Stimulated activated naive CD8-positive, alpha-beta T cell treated with anti-CD3 and anti-CD28 coated beads, Interleukin-15, Interleukin-2, amounts not matched to agents 100 U/mL and 50 U/mL, for 24 hours (primary cell): ENCODE data around the gene WTAP.
"Not testable (repeated sequence)": the region's sequence is repeated elsewhere in the genome, so short reads cannot be mapped to it uniquely, and the experiment has no call there.

Experiments used
- ATAC-seq: fragments of 150-1000 bp; cut with Tn5 transposase; one replicate; pipeline ENCODE4 v1.10.0; 2021
- DNase-seq: peaks from one replicate; pipeline ENCODE4 v3.0.0; 2021

The WTAP gene

DNA sequence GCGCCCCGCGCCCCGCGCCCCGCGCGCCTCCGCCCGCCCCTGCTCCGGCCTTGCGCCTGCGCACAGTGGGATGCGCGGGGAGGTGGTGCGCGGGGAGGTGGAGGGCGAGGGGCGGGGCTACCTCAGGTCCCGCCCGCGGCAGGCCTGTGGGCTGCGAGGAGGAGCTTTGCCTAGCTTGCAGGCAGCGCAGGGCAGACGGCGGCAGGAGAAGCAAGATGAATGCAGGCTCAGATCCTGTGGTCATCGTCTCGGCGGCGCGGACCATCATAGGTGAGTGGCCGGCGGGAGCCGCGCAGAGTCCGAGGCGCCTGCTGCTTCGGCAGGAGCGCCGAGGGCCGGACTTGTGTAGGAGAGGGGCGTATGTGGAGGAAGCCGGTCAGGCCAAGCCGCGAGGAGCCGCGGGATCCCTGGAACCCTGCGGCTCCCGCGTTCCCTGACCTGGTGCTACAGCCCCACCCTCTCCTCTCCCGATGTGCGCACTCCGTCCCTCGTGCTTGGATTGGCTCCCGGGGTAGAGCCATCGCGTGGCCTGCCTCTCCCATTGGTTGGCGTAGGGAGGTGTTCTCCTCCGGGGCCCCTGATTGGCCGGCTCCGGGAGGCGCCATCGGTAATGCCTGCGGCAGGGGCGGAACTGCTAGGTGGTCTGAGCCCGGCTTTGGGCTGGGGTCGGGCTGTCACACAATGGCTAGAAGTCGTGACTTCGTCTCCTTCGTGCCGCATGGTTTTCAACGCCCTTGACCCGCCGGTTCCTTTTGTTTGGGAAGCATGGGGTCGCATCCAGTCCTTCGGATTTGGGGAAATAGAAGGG, 34.8 kb downstream of the WTAP start, which contains the start of gene ACAT2:
TSS of gene ACAT2 (plus strand) at position 173 of the 808 bp plus-strand sequence. CDS start at position 216, 43 bp downstream.
- DNase-seq = peak; percentile 92
- peak; percentile 99 for ATAC-seq

GRCh38 chr6:159762681-159763293, 35.5 kb downstream of the WTAP start:
- ATAC-seq = no peak
- DNase-seq = peak; percentile 31

- no peak for DNase-seq
- no peak for ATAC-seq
These were observed 39.6 kb downstream of the WTAP start for GRCh38 chr6:159766906-159767305.

DNA sequence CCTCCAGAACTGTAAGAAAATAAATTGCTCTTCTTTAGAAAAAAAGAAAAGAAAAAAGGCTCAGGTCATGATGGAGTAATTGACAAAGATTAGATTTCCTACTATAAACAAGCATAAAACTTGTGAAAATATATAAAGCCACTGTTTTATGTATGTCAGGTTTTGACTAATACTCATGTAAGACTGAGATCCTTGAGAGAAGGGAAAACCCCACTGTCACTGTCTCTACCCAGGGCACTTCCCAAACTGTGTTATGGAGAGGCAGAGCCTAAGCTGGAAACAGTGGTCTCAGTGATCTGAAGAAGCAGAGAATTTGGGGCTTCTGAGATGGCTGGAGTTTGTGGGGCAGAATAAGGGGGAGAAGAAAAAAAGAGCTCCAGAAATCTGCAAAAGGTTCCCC, 42.2 kb downstream of the WTAP start:
- ATAC-seq (no peak), DNase-seq (no peak)

GRCh38 chr6:159772196-159772595, 44.9 kb downstream of the WTAP start:
- ATAC-seq (no peak), DNase-seq (no peak)

- no peak for ATAC-seq
- no peak for DNase-seq
These were observed 50.1 kb downstream of the WTAP start for GRCh38 chr6:159777240-159777904.

GRCh38 chr6:159778131-159778530, 50.8 kb downstream of the WTAP start:
- ATAC-seq (no peak), DNase-seq (no peak)

DNA sequence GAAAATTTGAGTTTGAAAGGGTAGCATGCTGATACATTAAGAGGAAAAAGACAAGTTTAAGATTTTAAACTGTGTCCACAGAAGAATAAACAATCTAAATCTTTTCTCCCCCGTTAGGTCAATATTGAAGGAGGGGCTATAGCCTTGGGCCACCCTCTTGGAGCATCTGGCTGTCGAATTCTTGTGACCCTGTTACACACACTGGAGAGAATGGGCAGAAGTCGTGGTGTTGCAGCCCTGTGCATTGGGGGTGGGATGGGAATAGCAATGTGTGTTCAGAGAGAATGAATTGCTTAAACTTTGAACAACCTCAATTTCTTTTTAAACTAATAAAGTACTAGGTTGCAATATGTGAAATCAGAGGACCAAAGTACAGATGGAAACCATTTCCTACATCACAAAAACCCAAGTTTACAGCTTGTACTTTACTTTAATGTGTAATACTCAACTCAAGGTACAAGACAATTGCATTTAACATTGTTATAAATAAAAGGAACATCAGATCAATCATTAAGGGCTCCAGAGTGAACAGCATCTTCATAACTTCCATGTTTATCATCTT, 51.3 kb downstream of the WTAP start:
- no peak for ATAC-seq
- no peak for DNase-seq

DNA sequence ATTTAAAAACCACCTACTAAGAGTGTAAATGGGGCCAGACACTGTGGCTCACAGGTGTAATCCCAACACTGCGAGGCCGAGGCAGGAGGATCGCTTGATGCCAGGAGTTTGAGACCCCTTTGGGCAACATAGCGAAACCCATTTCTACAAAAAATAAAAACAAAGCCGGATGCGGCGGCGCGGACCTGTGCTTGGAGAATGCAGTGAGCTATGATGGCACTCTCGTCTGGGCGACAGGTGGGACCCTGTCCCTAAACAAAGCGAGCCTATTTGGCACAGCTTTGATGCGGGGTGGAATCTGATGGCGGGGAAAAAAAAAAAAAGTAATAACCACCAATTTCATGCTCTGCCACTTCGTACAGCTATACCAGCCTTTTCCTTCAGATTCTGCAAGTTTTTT, 61.0 kb downstream of the WTAP start:
- peak; percentile 24 for DNase-seq
- ATAC-seq = no peak

DNA sequence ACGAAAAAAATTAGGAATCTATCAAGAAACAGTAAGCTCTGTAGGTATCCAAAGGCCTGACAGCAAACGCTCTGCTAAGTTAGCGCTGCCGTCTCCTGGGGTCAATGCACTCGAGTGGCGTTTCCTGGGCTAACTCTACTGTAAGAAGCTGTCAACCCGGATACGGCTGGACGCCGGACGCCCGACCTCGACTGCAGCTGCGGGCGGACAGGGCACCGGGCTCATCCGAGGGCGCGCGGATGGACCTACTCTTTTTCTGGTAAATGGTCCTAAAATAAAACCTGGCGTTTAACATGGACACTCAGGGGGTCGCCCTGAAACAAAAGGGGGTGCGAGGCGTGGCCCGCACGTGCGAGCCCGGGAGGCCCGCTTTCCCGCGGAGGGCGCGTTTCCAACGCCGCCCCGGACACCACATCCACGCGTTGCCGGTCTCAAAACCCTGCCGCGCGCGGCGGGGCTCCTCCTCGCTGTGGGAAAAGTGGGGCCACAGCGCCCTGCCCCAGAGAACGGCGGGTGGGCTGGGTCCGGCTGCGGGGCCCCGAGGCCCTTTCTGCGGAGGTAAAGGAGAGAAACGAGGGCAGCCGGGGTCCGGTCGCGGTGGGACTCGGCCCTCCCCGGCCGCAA, 61.6 kb downstream of the WTAP start:
- DNase-seq = peak; percentile 46
- no peak for ATAC-seq

DNA sequence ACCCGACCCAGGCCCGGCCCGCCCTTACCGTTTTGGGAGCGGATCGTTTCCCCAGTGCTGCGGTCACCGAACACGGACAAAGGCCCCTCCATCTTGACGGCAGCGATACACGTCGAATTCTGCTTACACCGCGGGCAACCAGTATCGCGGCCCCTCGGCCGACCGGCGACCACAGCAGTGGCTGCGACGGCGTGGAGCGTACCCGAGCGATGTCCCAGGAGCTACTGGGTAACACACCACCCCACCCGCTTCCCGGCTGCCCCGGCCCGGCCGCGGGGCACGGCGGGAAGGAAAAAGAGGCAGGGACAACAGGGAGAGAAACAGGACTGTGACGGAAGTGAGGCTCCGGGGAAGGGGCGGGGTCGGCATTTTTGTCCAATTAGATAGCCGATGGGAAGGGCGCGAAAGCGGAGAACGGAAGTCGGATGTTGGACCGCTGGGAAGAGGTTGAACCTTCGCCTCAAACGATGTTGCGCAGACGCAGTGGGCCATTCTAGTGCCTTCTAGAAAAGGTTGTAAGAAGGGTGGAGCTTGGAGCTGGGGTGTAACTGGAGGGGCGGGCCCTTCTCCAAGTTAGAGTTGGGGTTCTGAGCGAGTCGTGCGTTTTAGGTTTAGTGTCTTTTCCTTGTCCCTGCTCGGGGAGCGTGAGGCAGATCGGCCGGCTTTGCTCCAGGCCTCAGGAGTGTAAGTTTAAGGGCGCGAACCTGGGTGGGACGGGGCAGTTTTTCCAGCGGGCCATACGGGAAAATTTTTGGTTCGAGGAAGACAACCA, 62.3 kb downstream of the WTAP start, which contains the start of gene TCP1:
TSS of gene TCP1 (minus strand) at position 226 of the 772 bp plus-strand sequence. CDS start at position 92, 134 bp downstream.
- ATAC-seq = peak; percentile 84
- peak; percentile 99 for DNase-seq

GRCh38 chr6:159790149-159790955, 63.0 kb downstream of the WTAP start, which contains the start of gene MRPL18:
MRPL18 (plus strand) TSS chr6:159790467; CDS start chr6:159790588, 121 bp downstream.
- DNase-seq = peak; percentile 89
- peak; percentile 92 for ATAC-seq

DNA sequence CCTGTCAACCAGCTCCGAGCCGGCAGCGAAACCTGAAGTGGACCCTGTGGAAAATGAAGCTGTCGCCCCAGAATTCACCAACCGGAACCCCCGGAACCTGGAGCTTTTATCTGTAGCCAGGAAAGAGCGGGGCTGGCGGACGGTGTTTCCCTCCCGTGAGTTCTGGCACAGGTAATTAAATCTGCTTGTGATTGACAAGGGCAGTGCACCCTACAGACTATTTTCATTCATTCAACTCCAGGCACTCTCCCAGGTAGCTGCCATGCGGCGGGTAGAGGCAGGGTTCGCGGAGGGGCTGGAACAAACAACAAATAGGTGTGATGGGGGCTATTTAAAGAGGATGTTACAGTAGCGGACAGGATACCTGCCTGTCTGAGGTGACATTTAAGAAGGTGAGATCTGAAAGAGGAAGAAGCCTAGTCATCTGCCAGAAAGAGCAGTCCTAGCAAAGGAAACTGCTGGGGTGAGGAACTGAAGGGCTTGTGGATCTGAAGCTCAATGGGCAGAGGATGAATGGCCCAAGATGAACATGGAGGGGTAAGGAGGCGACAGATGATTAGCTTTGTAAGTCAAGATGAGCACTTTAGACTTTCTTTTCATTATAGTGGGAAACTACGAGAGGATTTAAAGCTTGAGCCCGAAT, 63.8 kb downstream of the WTAP start:
- ATAC-seq (no peak), DNase-seq (peak; percentile 27)

- ATAC-seq, DNase-seq: not testable (repeated sequence)
These were observed 67.7 kb downstream of the WTAP start for GRCh38 chr6:159794976-159795375.

- no peak for ATAC-seq
- no peak for DNase-seq
These were observed 70.2 kb downstream of the WTAP start for GRCh38 chr6:159797554-159797953.

DNA sequence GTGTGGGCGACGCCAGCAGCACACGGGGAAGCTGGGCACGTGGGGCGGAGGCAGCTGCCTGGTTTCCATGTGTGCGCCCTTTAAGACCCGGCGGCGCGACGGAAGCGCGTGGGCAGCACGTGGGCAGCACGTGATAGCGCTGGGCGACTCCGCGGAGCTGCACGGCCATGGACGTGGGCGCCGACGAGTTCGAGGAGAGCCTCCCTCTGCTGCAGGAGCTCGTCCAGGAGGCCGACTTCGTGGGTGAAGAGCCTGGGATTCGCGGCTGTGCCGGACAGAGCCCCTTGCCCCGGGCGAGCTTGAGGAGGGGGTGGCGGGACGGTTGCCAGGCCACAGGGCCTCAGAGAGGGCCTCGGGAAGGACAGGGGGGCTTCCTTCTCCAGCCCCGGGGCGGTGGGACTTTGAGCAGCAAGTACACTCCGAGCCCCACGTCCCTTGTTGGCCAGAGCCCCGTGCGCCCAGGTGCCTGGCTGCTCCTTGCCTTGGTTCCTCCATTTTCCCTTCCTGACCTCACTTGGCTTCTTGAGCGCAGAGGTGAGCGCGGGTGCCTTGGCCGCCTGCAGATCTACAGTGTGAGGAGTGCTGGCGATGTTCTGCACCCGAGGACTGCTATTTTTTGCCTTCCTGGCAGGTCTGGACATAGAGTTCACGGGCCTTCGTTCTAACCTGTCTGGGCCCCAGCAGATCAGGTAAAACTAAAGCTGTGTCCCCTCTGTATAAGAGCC, 73.0 kb downstream of the WTAP start, which contains the start of gene PNLDC1:
TSS of gene PNLDC1 (plus strand) at position 136 of the 725 bp plus-strand sequence. CDS start at position 168, 32 bp downstream.
- DNase-seq = no peak
- no peak for ATAC-seq

DNA sequence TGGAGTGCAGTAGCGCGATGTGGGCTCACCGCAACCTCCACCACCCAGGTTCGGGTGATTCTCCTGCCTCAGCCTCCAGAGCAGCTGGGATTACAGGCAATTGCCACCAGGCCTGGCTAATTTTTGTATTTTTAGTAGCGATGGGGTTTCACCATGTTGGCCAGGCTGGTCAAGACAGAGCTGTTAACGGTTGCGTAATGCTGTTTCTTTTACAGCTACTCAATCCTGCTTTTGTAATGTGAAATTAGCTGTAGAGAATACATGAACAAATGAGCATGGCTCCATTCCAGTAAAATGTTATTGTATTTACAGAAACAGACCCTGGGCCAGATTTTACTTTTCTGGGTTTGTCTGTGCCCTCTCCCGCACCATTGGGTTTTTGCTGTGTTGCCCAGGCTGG, 74.6 kb downstream of the WTAP start:
- no peak for ATAC-seq
- DNase-seq = no peak

GRCh38 chr6:159804504-159804903, 77.2 kb downstream of the WTAP start:
- ATAC-seq (no peak), DNase-seq (no peak)

DNA sequence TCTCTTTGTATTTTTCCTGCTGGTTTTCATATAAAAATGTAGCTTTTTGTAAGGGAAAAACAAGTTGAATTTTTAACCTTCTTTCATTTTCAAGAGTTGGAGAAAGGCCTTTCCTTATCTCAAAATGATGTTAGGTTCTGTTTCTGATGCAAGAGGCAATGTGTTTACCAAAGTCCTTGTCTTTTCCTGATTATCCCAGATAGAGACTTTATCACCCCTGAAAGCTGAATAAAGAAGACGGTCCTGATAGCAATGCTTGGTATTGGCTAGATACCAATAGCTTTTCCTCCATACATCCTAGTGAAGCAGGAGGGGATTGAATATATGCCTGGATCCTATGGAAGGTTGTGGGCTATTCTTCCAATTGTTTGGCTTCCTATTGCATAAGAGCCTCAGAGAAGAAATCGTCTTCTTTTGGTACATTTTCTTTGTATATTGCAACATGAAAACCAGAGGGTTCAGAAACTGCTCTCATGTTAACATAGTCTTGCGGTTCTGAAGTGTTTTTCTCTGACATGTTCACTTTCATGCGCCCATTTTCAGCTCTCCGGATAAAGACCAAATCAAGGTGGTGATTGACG, 78.2 kb downstream of the WTAP start:
- no peak for ATAC-seq
- DNase-seq = no peak
